ENCODE measurements around the gene GLTP. TPM values are rescaled to one million over a fixed set of nuclear protein-coding genes. Genes with fewer than 3 reads are reported as not detected.
"Not testable (repeated sequence)": the region's sequence is repeated elsewhere in the genome, so short reads cannot be mapped to it uniquely, and the experiment has no call there.

GLTP gene
- total RNA-seq, 1 donor from 2014 or later: 158 TPM

GRCh38 chr12:109861689-109862314 lies 18.5 kb downstream of the GLTP start:
- H3K27ac ChIP-seq: no peak overlapping the region
- no peak for DNase-seq (ENCODE audit: extremely low spot score in 2 of 2)

GRCh38 chr12:109860977-109861376 lies 19.4 kb downstream of the GLTP start:
- TF ChIP-seq CTCF (IDR thresholded peaks at IDR 0.05): no peak
- no peak for TF ChIP-seq POLR2AphosphoS5 (IDR thresholded peaks at IDR 0.05; ENCODE audit: insufficient read depth in 1 of 2, low read depth in 1 of 2)
- no peak for TF ChIP-seq POLR2A (IDR thresholded peaks at IDR 0.05)
- no peak overlapping the region for H3K27ac ChIP-seq
- no peak overlapping the region for H3K4me3 ChIP-seq
- intact Hi-C loops (cut with DNase I): no loop called here
- no peaks in the 10 kb centered on the region for H3K27me3 ChIP-seq
- DNase-seq (ENCODE audit: extremely low spot score in 2 of 2): no peak
- peaks cover 23% of the 10 kb centered on the region for H3K4me1 ChIP-seq
- no peaks in the 10 kb centered on the region for H3K9me3 ChIP-seq
- peaks cover 0 to 26% of the 10 kb centered on the region in 2 donors for H3K36me3 ChIP-seq

More at GRCh38 chr12:109861689-109862314, 18.5 kb downstream of the GLTP start:
- intact Hi-C loops (cut with DNase I): no loop called here
- H3K36me3 ChIP-seq: peaks cover 0 to 20% of the 10 kb centered on the region in 2 donors
- no peak overlapping the region for H3K4me3 ChIP-seq
- no peaks in the 10 kb centered on the region for H3K9me3 ChIP-seq
- TF ChIP-seq POLR2AphosphoS5 (IDR thresholded peaks at IDR 0.05; ENCODE audit: insufficient read depth in 1 of 2, low read depth in 1 of 2) (no peak), POLR2A (IDR thresholded peaks at IDR 0.05) (no peak), CTCF (IDR thresholded peaks at IDR 0.05) (no peak)
- no peaks in the 10 kb centered on the region for H3K27me3 ChIP-seq
- H3K4me1 ChIP-seq: peaks cover 23% of the 10 kb centered on the region

- Histone ChIP-seq H3K27me3 (no peaks in the 10 kb centered on the region), H3K4me3 (no peak overlapping the region), H3K27ac (no peak overlapping the region), H3K4me1 (peaks cover 9% of the 10 kb centered on the region), H3K9me3 (no peaks in the 10 kb centered on the region), H3K36me3 (peaks cover 0 to 40% of the 10 kb centered on the region in 2 donors)
- TF ChIP-seq CTCF (IDR thresholded peaks at IDR 0.05) (no peak), POLR2AphosphoS5 (IDR thresholded peaks at IDR 0.05; ENCODE audit: insufficient read depth in 1 of 2, low read depth in 1 of 2) (no peak), POLR2A (IDR thresholded peaks at IDR 0.05) (no peak)
- intact Hi-C loops (cut with DNase I): no loop called here
- no peak for DNase-seq (ENCODE audit: extremely low spot score in 2 of 2)
Observed at GRCh38 chr12:109858764-109859163, 21.6 kb downstream of the GLTP start.

GRCh38 chr12:109857715-109858114 lies 22.6 kb downstream of the GLTP start:
- peaks cover 7% of the 10 kb centered on the region for H3K4me1 ChIP-seq
- intact Hi-C loops (cut with DNase I): no loop called here
- H3K4me3 ChIP-seq: no peak overlapping the region
- H3K27ac ChIP-seq: no peak overlapping the region
- H3K9me3 ChIP-seq: no peaks in the 10 kb centered on the region
- no peak for DNase-seq (ENCODE audit: extremely low spot score in 2 of 2)
- peaks cover 0 to 44% of the 10 kb centered on the region in 2 donors for H3K36me3 ChIP-seq
- no peak for TF ChIP-seq POLR2A (IDR thresholded peaks at IDR 0.05)
- TF ChIP-seq CTCF (IDR thresholded peaks at IDR 0.05): no peak
- TF ChIP-seq POLR2AphosphoS5 (IDR thresholded peaks at IDR 0.05; ENCODE audit: insufficient read depth in 1 of 2, low read depth in 1 of 2): no peak
- no peaks in the 10 kb centered on the region for H3K27me3 ChIP-seq

GRCh38 chr12:109855377-109855776 lies 25.0 kb downstream of the GLTP start:
- Histone ChIP-seq H3K4me3 (no peak overlapping the region), H3K4me1 (no peaks in the 10 kb centered on the region), H3K27me3 (no peaks in the 10 kb centered on the region), H3K9me3 (no peaks in the 10 kb centered on the region), H3K36me3 (peaks cover 0 to 56% of the 10 kb centered on the region in 2 donors), H3K27ac (no peak overlapping the region)
- DNase-seq (ENCODE audit: extremely low spot score in 2 of 2): no peak
- intact Hi-C loops (cut with DNase I): no loop called here
- TF ChIP-seq CTCF (IDR thresholded peaks at IDR 0.05): no peak
- no peak for TF ChIP-seq POLR2AphosphoS5 (IDR thresholded peaks at IDR 0.05; ENCODE audit: insufficient read depth in 1 of 2, low read depth in 1 of 2)
- TF ChIP-seq POLR2A (IDR thresholded peaks at IDR 0.05): no peak

GRCh38 chr12:109850518-109850917 lies 29.8 kb downstream of the GLTP start:
- H3K9me3 ChIP-seq; H3K4me1 ChIP-seq; H3K4me3 ChIP-seq; intact Hi-C loops (cut with DNase I); H3K27me3 ChIP-seq; H3K27ac ChIP-seq; DNase-seq (ENCODE audit: extremely low spot score in 2 of 2): not testable (repeated sequence)
- H3K36me3 ChIP-seq: peaks cover 0 to 28% of the 10 kb centered on the region in 2 donors
